Measurements from ENCODE around the gene TTC34.

- TF ChIP-seq CTCF (conservative IDR thresholded peaks at IDR 0.05 in 1 of 2, IDR thresholded peaks at IDR 0.05 in 1 of 2; ENCODE audit: low read depth in 1 of 2, low read length in 2 of 2) (no peak), EZH2 (IDR thresholded peaks at IDR 0.05; ENCODE audit: low read length, missing control alignments) (no peak)
Measured at GRCh38 chr1:2639607-2640521, 161.6 kb downstream of the TTC34 start.

Measured in fibroblast of lung (primary cell).